KMS-11 (cell line): ENCODE measurements around the gene NUDT16L1.
A peak's percentile ranks its signal among the peaks of the same experiment; 100 is the strongest.

Experiments
- H2AFZ ChIP-seq: fragments of 200-600 bp; sonication (generic); 2 replicates; pipeline ENCODE4 v1.6.1; 2016; ENCODE audit warnings: antibody characterized with exemption, mixed run types, low read depth
- H3K27ac ChIP-seq: fragments of 200-600 bp; sonication (generic); 2 replicates; pipeline ENCODE4 v1.6.1; 2016; ENCODE audit warnings: mild to moderate bottlenecking, mixed run types
- H3K27me3 ChIP-seq: fragments of 200-600 bp; sonication (generic); 2 replicates; pipeline ENCODE4 v1.6.1; 2017; ENCODE audit warnings: mild to moderate bottlenecking, low read depth, mixed run types, moderate library complexity; ENCODE audit not compliant: insufficient read depth
- H3K36me3 ChIP-seq: fragments of 200-600 bp; sonication (generic); 2 replicates; pipeline ENCODE4 v1.6.1; 2017; ENCODE audit warnings: mild to moderate bottlenecking, mixed run types; ENCODE audit not compliant: insufficient read depth
- H3K4me1 ChIP-seq: fragments of 200-600 bp; sonication (generic); 2 replicates; pipeline ENCODE4 v1.6.1; 2016; ENCODE audit warnings: mild to moderate bottlenecking, low read depth, mixed run types; ENCODE audit not compliant: poor library complexity, severe bottlenecking
- H3K4me2 ChIP-seq: fragments of 200-600 bp; sonication (generic); 2 replicates; pipeline ENCODE4 v1.7.0; 2016; ENCODE audit warnings: mild to moderate bottlenecking, mixed run types
- H3K4me3 ChIP-seq: fragments of 200-600 bp; sonication (generic); IDR thresholded peaks from 2 replicates; pipeline ENCODE4 v1.6.1; 2017; ENCODE audit warnings: low read depth, low read length, mixed read lengths; ENCODE audit not compliant: insufficient read depth
- H3K79me2 ChIP-seq: fragments of 200-600 bp; sonication (generic); 2 replicates; pipeline ENCODE4 v1.6.1; 2016; ENCODE audit warnings: low read depth, mixed run types; ENCODE audit not compliant: insufficient read depth
- H3K9ac ChIP-seq: fragments of 200-600 bp; sonication (generic); 2 replicates; pipeline ENCODE4 v1.6.1; 2016; ENCODE audit warnings: mild to moderate bottlenecking, mixed run types
- H4K20me1 ChIP-seq: fragments of 200-600 bp; sonication (generic); 2 replicates; pipeline ENCODE4 v1.6.1; 2016; ENCODE audit warnings: mild to moderate bottlenecking, mixed run types; ENCODE audit not compliant: insufficient read depth
- TF ChIP-seq, protein P1 (sequence below): fragments of 200-600 bp; sonication (generic); conservative IDR thresholded peaks from 2 replicates; pipeline ENCODE4 v1.6.1; 2017; ENCODE audit warnings: low read depth, mild to moderate bottlenecking, antibody characterized with exemption, low read length, moderate library complexity, mixed read lengths

The NUDT16L1 gene

DNA sequence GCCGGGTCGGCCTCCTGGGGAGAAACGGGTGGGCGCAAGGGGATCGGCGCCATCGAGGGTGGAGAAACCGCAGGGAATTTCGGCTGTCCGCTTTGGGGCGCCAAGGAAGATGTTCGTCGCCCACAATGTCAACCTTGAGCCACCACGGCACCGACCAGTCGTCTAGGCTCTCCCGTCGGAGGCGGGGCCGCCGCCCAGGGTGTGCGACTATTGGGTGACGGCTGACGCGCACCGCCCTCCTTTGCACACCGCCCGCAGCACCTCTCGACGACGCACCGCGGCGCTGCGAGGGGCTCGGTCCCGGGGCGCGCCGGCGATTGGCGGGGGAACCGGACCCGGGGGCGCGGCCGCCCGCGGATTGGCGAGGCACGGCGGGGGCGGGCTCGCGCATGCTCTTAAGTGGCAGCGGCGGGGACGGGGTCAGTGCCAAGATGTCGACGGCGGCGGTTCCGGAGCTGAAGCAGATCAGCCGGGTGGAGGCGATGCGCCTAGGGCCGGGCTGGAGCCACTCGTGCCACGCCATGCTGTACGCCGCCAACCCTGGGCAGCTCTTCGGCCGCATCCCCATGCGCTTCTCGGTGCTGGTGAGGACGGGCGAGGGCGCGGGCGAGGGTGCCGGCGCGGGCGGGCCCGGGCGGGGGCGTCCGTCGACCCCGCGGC lies at the start of gene NUDT16L1:
TSS of gene NUDT16L1 (plus strand) at position 267 of the 660 bp plus-strand sequence. CDS start at position 432, 165 bp downstream.
- Histone ChIP-seq H3K9ac (peak within 1 kb of the TSS; percentile 82), H3K4me2 (peak within 1 kb of the TSS; percentile 75), H3K27me3 (no peaks in the 10 kb centered on the region), H2AFZ (peak within 1 kb of the TSS; percentile 58), H4K20me1 (no peaks in the 10 kb centered on the region), H3K79me2 (peaks cover 7% of the 10 kb centered on the region; the same call in 1 of the 2 replicates), H3K27ac (peak within 1 kb of the TSS; percentile 53; the same call in 1 of the 2 replicates), H3K4me3 (no peak within 1 kb of the TSS), H3K4me1 (peaks cover 13% of the 10 kb centered on the region), H3K36me3 (peaks cover 4% of the 10 kb centered on the region; the same call in 1 of the 2 replicates)
- TF ChIP-seq, protein P1, sequence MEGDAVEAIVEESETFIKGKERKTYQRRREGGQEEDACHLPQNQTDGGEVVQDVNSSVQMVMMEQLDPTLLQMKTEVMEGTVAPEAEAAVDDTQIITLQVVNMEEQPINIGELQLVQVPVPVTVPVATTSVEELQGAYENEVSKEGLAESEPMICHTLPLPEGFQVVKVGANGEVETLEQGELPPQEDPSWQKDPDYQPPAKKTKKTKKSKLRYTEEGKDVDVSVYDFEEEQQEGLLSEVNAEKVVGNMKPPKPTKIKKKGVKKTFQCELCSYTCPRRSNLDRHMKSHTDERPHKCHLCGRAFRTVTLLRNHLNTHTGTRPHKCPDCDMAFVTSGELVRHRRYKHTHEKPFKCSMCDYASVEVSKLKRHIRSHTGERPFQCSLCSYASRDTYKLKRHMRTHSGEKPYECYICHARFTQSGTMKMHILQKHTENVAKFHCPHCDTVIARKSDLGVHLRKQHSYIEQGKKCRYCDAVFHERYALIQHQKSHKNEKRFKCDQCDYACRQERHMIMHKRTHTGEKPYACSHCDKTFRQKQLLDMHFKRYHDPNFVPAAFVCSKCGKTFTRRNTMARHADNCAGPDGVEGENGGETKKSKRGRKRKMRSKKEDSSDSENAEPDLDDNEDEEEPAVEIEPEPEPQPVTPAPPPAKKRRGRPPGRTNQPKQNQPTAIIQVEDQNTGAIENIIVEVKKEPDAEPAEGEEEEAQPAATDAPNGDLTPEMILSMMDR = no peak

DNA sequence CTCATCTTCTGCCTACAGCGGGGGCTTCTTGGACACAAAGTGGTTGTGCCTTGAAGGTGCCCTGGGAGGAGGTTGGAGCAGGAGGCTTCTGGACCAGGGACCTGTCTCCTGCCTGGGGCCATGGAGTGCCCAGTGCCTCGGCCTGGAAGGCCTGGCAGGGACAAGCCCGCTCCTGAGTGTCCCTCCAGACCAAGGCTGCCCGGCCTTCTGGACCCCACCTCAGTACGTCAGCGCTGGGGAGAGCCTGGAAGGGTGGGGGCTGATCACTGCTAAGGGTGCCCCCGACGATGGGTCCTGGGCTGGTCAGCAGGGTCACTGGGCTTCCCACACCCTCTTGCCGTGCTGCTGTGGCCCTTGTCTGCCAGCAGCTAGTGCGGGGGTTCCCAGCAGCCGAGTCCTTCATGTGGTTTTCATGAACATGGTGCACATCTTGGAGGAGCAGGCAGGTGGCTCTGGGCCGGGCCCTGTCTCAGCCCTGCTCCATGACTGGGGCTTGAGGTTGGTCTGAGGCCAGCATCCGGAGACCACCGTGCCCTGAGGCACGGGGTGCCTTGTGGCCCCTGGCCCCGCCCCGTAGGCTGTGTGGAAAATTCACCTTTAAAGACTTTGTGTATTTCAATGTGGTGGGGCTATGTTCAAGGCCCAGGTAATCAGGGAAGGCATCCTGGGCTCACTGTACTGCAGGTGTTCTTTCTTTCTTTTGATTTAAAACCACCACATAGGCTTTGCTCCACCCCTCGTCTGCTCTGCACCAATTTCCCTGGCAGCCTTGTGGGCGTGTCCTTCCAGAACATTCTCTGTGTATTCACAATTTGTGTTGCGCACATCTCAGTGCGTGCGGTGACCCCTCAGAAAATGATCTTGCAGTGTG lies 46.4 kb upstream of the NUDT16L1 start:
- no peak overlapping the region for H3K4me3 ChIP-seq
- H3K79me2 ChIP-seq = peaks cover 8% of the 10 kb centered on the region; the same call in 1 of the 2 replicates
- H3K4me1 ChIP-seq = no peaks in the 10 kb centered on the region
- TF ChIP-seq, protein P1 = no peak
- no peaks in the 10 kb centered on the region for H3K36me3 ChIP-seq
- H3K27ac ChIP-seq = no peak overlapping the region
- H2AFZ ChIP-seq = no peak overlapping the region
- H3K4me2 ChIP-seq = no peak overlapping the region
- no peaks in the 10 kb centered on the region for H3K27me3 ChIP-seq
- H3K9ac ChIP-seq = no peak overlapping the region
- H4K20me1 ChIP-seq = no peaks in the 10 kb centered on the region

DNA sequence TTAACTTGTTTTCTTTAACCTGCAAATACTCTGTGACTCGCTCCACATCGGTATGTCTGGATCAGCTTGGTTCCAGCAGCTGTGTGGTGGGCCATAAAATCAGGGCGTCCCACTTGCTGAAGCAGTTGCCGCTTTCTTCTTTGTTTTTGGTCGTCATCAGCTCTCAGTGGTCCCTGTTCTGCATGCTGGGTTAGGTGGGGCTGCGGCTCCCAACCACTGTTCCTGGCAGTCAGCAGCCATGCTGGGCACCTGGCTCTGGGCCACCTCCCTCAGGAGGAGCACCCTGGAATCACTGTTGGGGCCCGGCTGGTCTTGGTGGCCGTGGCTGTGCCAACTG lies 45.8 kb upstream of the NUDT16L1 start:
- H3K4me1 ChIP-seq = no peaks in the 10 kb centered on the region
- TF ChIP-seq, protein P1 = no peak
- no peaks in the 10 kb centered on the region for H3K36me3 ChIP-seq
- H3K4me2 ChIP-seq = no peak overlapping the region
- no peak overlapping the region for H2AFZ ChIP-seq
- no peaks in the 10 kb centered on the region for H4K20me1 ChIP-seq
- H3K79me2 ChIP-seq = peaks cover 7% of the 10 kb centered on the region; the same call in 1 of the 2 replicates
- H3K27me3 ChIP-seq = no peaks in the 10 kb centered on the region
- no peak overlapping the region for H3K4me3 ChIP-seq
- H3K27ac ChIP-seq = no peak overlapping the region
- H3K9ac ChIP-seq = no peak overlapping the region

DNA sequence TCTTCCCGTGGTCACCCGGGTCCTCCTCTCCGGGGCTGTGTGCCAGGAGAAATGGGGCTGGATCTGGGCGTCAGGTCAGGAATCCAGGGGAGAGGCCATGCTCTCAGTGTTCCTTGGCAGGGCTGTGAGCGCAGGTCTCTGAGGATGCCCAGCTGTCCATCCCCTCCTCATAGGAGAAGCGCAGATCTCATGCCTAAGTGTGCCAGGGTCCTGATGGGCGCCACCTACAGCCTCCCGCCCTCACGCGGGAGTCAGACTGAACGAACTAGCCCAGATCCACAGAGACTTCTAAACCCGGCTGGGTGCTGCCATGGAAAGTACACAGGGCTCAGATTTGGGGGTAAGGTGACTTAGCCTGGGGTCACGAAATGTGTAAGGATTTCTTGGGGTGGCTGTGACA lies 44.4 kb upstream of the NUDT16L1 start:
- Histone ChIP-seq H3K4me2 (no peak overlapping the region), H3K36me3 (no peaks in the 10 kb centered on the region), H3K4me3 (no peak overlapping the region), H3K79me2 (peaks cover 7% of the 10 kb centered on the region; the same call in 1 of the 2 replicates), H3K27ac (no peak overlapping the region), H3K4me1 (peaks cover 3% of the 10 kb centered on the region), H3K9ac (no peak overlapping the region), H4K20me1 (no peaks in the 10 kb centered on the region), H3K27me3 (no peaks in the 10 kb centered on the region), H2AFZ (no peak overlapping the region)
- TF ChIP-seq, protein P1 = no peak
